Thoracic aorta (tissue), 2 donors: Measurements from ENCODE around the gene SPESP1. TPM values are rescaled to one million over a fixed set of nuclear protein-coding genes. Genes with fewer than 3 reads are reported as not detected.
A peak's percentile ranks its signal among the peaks of the same experiment; 100 is the strongest.

ENCODE experiments used
- ATAC-seq: fragments of 150-250 bp; one replicate; pipeline ENCODE4 v1.8.0; 2017; ENCODE audit warnings: low read depth; ENCODE audit not compliant: insufficient number of reproducible peaks, low FRiP score
- DNase-seq: peaks from one replicate; pipeline ENCODE4 v3.0.0-alpha.2; 2020; ENCODE audit warnings: low spot score
- H3K27ac ChIP-seq, 2 donors: fragments of 200-600 bp; sonication (generic); 1 replicate in 1 of 2; 2 replicates in 1 of 2; pipeline ENCODE4 v1.5.1; 2016; ENCODE audit warnings: mild to moderate bottlenecking in 2 of 2, moderate library complexity in 2 of 2
- H3K27me3 ChIP-seq: fragments of 200-600 bp; sonication (generic); replicated peaks from 2 replicates; pipeline ENCODE4 v1.6.0; 2016; ENCODE audit warnings: mild to moderate bottlenecking; ENCODE audit not compliant: insufficient read depth
- H3K36me3 ChIP-seq: fragments of 200-600 bp; sonication (generic); one replicate; pipeline ENCODE4 v1.5.1; 2016
- H3K4me1 ChIP-seq, 2 donors: fragments of 200-600 bp; sonication (generic); 1 replicate in 1 of 2; 2 replicates in 1 of 2; pipeline versions ENCODE4 v1.5.1 to v1.6.0; 2016; ENCODE audit warnings: low read depth in 2 of 2, mild to moderate bottlenecking in 1 of 2; ENCODE audit not compliant: control insufficient read depth in 1 of 2
- H3K4me3 ChIP-seq: fragments of 200-600 bp; sonication (generic); 2 replicates; pipeline ENCODE4 v1.5.1; 2016; ENCODE audit warnings: mild to moderate bottlenecking
- H3K9me3 ChIP-seq: fragments of 200-600 bp; sonication (generic); 2 replicates; pipeline ENCODE4 v1.5.1; 2016
- CTCF ChIP-seq: fragments of 200-600 bp; sonication (generic); IDR thresholded peaks from one replicate; pipeline ENCODE4 v1.5.1; 2019; ENCODE audit warnings: antibody characterized with exemption
- total RNA-seq, 2 donors: library from RNA; depleted of rRNA; stranded (reverse); fragments of >200 nt; gene quantifications; one replicate each; pipeline versions ENCODE4 v1.1.0 to v1.2.3, GENCODE V29; 2016

The SPESP1 gene
- 1 to 10 TPM; 2.7 to 3.3 TPM for total RNA-seq

- no peak for DNase-seq
- Histone ChIP-seq H3K4me1 (peaks cover 3 to 12% of the 10 kb centered on the region in 2 donors), H3K36me3 (no peaks in the 10 kb centered on the region), H3K27ac (no peak within 1 kb of the TSS), H3K9me3 (no peaks in the 10 kb centered on the region), H3K4me3 (peak within 1 kb of the TSS; percentile 58), H3K27me3 (no peaks in the 10 kb centered on the region)
- ATAC-seq, result no peak
- TF ChIP-seq CTCF, result no peak
These were observed at the start of gene SPESP1 for GRCh38 chr15:68930268-68931022. SPESP1 (plus strand) TSS chr15:68930525; CDS start chr15:68930654, 129 bp downstream.

DNA sequence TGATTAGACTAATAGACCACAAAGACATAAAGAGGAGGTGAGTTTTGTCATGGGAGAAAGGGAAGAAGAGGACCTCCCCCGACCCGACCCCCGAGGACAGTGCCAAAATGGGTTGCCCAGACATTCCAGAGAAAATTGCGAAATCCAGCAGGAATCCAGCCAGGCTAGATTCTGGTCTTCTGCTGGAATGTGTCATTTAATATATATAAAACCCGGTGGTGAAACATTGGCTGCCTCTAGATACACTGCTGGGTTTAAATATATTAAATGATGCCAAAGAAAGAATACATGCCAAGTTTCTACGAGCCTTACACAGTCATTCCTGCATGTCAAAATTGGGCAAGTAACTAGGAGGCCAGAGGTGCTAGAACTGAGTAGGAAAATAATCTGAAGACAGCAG, 45.3 kb upstream of the SPESP1 start:
- TF ChIP-seq CTCF, result no peak
- no peak for ATAC-seq

GRCh38 chr15:68887120-68887519, 43.2 kb upstream of the SPESP1 start:
- H3K27me3 ChIP-seq, result no peaks in the 10 kb centered on the region
- no peak overlapping the region for H3K4me3 ChIP-seq
- ATAC-seq (no peak), DNase-seq (no peak)
- no peaks in the 10 kb centered on the region for H3K9me3 ChIP-seq
- no peaks in the 10 kb centered on the region for H3K36me3 ChIP-seq
- H3K4me1 ChIP-seq, result peaks cover 8 to 19% of the 10 kb centered on the region in 2 donors
- no peak overlapping the region for H3K27ac ChIP-seq
- TF ChIP-seq CTCF, result no peak

More for the DNA sequence above, 45.3 kb upstream of the SPESP1 start:
- Histone ChIP-seq H3K4me3 (no peak overlapping the region), H3K4me1 (peaks cover 8 to 19% of the 10 kb centered on the region in 2 donors), H3K27me3 (no peaks in the 10 kb centered on the region), H3K9me3 (no peaks in the 10 kb centered on the region), H3K27ac (no peak overlapping the region), H3K36me3 (no peaks in the 10 kb centered on the region)
- no peak for DNase-seq

DNA sequence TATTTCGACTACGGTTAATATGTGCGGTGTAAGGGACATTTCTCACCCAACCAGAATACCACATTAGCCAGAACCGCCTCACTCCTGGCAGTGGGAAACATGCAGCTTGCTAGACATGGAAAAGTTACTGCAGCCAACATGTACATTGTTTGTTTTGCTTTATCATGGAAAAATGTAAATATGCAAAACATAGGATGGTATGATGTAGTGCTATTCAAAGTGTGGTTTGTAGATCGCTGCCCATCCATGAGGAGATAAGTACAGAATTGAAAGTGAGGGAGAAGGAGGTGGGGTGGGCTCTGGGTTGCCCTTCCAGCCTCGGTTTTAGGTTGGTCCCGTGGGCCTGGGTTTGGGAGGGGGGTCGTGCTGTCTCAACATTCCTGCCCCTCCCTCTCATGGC, 42.5 kb upstream of the SPESP1 start:
- Histone ChIP-seq H3K27me3 (no peaks in the 10 kb centered on the region), H3K27ac (no peak overlapping the region), H3K4me3 (no peak overlapping the region), H3K9me3 (no peaks in the 10 kb centered on the region), H3K36me3 (no peaks in the 10 kb centered on the region), H3K4me1 (peaks cover 8 to 19% of the 10 kb centered on the region in 2 donors)
- TF ChIP-seq CTCF, result no peak
- no peak for ATAC-seq
- DNase-seq, result no peak

- DNase-seq (no peak), ATAC-seq (no peak)
These were observed 41.9 kb upstream of the SPESP1 start for GRCh38 chr15:68888419-68888818.

More at GRCh38 chr15:68888419-68888818, 41.9 kb upstream of the SPESP1 start:
- Histone ChIP-seq H3K27me3 (no peaks in the 10 kb centered on the region), H3K9me3 (no peaks in the 10 kb centered on the region), H3K4me3 (no peak overlapping the region), H3K4me1 (peaks cover 8 to 19% of the 10 kb centered on the region in 2 donors), H3K36me3 (no peaks in the 10 kb centered on the region), H3K27ac (no peak overlapping the region)
- no peak for TF ChIP-seq CTCF
